Measurements from ENCODE around the gene PLEKHG5.

Gene PLEKHG5

GRCh38 chr1:6424619-6425593 lies 66.6 kb downstream of the PLEKHG5 start, which contains the start of gene ESPN:
Gene ESPN, plus strand, starts transcription at chr1:6424776. Its CDS starts 180 bp downstream, at chr1:6424956.
- no peak for DNase-seq

- no peak for DNase-seq
Observed at GRCh38 chr1:6424000-6424565, 67.4 kb downstream of the PLEKHG5 start.

GRCh38 chr1:6423321-6423999 lies 68.0 kb downstream of the PLEKHG5 start:
- peak; percentile 74 for DNase-seq

GRCh38 chr1:6421266-6421665 lies 70.2 kb downstream of the PLEKHG5 start:
- no peak for DNase-seq

- DNase-seq, result no peak
Observed at GRCh38 chr1:6420454-6421042, 70.9 kb downstream of the PLEKHG5 start.

- no peak for DNase-seq
Observed at GRCh38 chr1:6419804-6420453, 71.5 kb downstream of the PLEKHG5 start, which contains the start of gene HES2. Gene HES2, minus strand, starts transcription at chr1:6419919. Its CDS starts 99 bp downstream, at chr1:6419820.

GRCh38 chr1:6419397-6419803 lies 72.1 kb downstream of the PLEKHG5 start:
- DNase-seq, result no peak

GRCh38 chr1:6418668-6419396 lies 72.6 kb downstream of the PLEKHG5 start:
- DNase-seq, result no peak

- DNase-seq, result no peak
Observed at GRCh38 chr1:6417961-6418667, 73.4 kb downstream of the PLEKHG5 start.

Data from stimulated activated CD4-positive, alpha-beta T cell treated with anti-CD3 and anti-CD28 coated beads, Interleukin-1b, Interleukin-23, amount 100 ng/mL, for 48 hours (primary cell).